ENCODE measurements around the gene MIA. TPM values are rescaled to one million over a fixed set of nuclear protein-coding genes. Genes with fewer than 3 reads are reported as not detected.
A peak's percentile ranks its signal among the peaks of the same experiment; 100 is the strongest.

MIA gene
- total RNA-seq, 2 donors from 2014 or later, result 1.0 to 3.6 TPM

- intact Hi-C loops (cut with DNase I), result no loop called here
- DNase-seq, result peak; percentile 25
Observed at GRCh38 chr19:40804783-40805242, 29.5 kb downstream of the MIA start.

GRCh38 chr19:40805258-40805868 is 30.0 kb downstream of the MIA start:
- intact Hi-C loops (cut with DNase I), result no loop called here
- TF ChIP-seq CTCF (IDR thresholded peaks at IDR 0.05), result no peak
- DNase-seq, result peak; percentile 62
- peaks cover 6% of the 10 kb centered on the region for H3K36me3 ChIP-seq
- no peaks in the 10 kb centered on the region for H3K9me3 ChIP-seq
- H3K4me1 ChIP-seq, result peaks cover 55% of the 10 kb centered on the region
- H3K27me3 ChIP-seq, result no peaks in the 10 kb centered on the region
- no peak overlapping the region for H3K4me3 ChIP-seq
- peak overlapping the region; percentile 82 for H3K27ac ChIP-seq
- H3K9ac ChIP-seq (ENCODE audit: low read depth in 2 of 2, low read length in 2 of 2), result peak overlapping the region in 1 of 2 donors; percentile 69

More at GRCh38 chr19:40804783-40805242, 29.5 kb downstream of the MIA start:
- H3K9me3 ChIP-seq, result no peaks in the 10 kb centered on the region
- no peaks in the 10 kb centered on the region for H3K27me3 ChIP-seq
- H3K36me3 ChIP-seq, result peaks cover 6% of the 10 kb centered on the region
- H3K9ac ChIP-seq (ENCODE audit: low read depth in 2 of 2, low read length in 2 of 2), result peak overlapping the region in 1 of 2 donors; percentile 75
- no peak for TF ChIP-seq CTCF (IDR thresholded peaks at IDR 0.05)
- peak overlapping the region; percentile 82 for H3K27ac ChIP-seq
- H3K4me1 ChIP-seq, result peaks cover 57% of the 10 kb centered on the region
- peak overlapping the region; percentile 2 for H3K4me3 ChIP-seq

GRCh38 chr19:40806423-40807146 is 31.3 kb downstream of the MIA start:
- H3K27ac ChIP-seq, result peak overlapping the region; percentile 50
- H3K36me3 ChIP-seq, result peaks cover 6% of the 10 kb centered on the region
- no peaks in the 10 kb centered on the region for H3K9me3 ChIP-seq
- no peak overlapping the region for H3K4me3 ChIP-seq
- peaks cover 45% of the 10 kb centered on the region for H3K4me1 ChIP-seq
- H3K27me3 ChIP-seq, result no peaks in the 10 kb centered on the region
- peak overlapping the region in 1 of 2 donors; percentile 67 for H3K9ac ChIP-seq (ENCODE audit: low read depth in 2 of 2, low read length in 2 of 2)
- peak; percentile 71 for DNase-seq
- intact Hi-C loops (cut with DNase I), result no loop called here
- peak; percentile 73 for TF ChIP-seq CTCF (IDR thresholded peaks at IDR 0.05)

GRCh38 chr19:40807147-40808020 is 32.1 kb downstream of the MIA start:
- H3K36me3 ChIP-seq, result peaks cover 6% of the 10 kb centered on the region
- no peaks in the 10 kb centered on the region for H3K9me3 ChIP-seq
- TF ChIP-seq CTCF (IDR thresholded peaks at IDR 0.05), result peak; percentile 11
- intact Hi-C loops (cut with DNase I), result no loop called here
- H3K4me3 ChIP-seq, result no peak overlapping the region
- H3K27me3 ChIP-seq, result no peaks in the 10 kb centered on the region
- no peak overlapping the region for H3K9ac ChIP-seq (ENCODE audit: low read depth in 2 of 2, low read length in 2 of 2)
- H3K4me1 ChIP-seq, result peaks cover 39% of the 10 kb centered on the region
- DNase-seq, result peak; percentile 41
- peak overlapping the region; percentile 1 for H3K27ac ChIP-seq

GRCh38 chr19:40808021-40808325 is 32.7 kb downstream of the MIA start:
- no peak overlapping the region for H3K4me3 ChIP-seq
- H3K27me3 ChIP-seq, result no peaks in the 10 kb centered on the region
- peaks cover 33% of the 10 kb centered on the region for H3K4me1 ChIP-seq
- H3K9ac ChIP-seq (ENCODE audit: low read depth in 2 of 2, low read length in 2 of 2), result no peak overlapping the region
- intact Hi-C loops (cut with DNase I), result no loop called here
- peaks cover 6% of the 10 kb centered on the region for H3K36me3 ChIP-seq
- DNase-seq, result no peak
- H3K9me3 ChIP-seq, result no peaks in the 10 kb centered on the region
- no peak for TF ChIP-seq CTCF (IDR thresholded peaks at IDR 0.05)
- peak overlapping the region; percentile 1 for H3K27ac ChIP-seq
